NCI-H345 (cell line): ENCODE measurements around the gene ANKMY1.

Source experiments
- DNase-seq: peaks from one replicate; lab custom pipeline; 2025; lab: John Stamatoyannopoulos, UW

The ANKMY1 gene

GRCh38 chr2:240434728-240435456 is 122.9 kb downstream of the ANKMY1 start:
- peak; percentile 95 for DNase-seq

DNA sequence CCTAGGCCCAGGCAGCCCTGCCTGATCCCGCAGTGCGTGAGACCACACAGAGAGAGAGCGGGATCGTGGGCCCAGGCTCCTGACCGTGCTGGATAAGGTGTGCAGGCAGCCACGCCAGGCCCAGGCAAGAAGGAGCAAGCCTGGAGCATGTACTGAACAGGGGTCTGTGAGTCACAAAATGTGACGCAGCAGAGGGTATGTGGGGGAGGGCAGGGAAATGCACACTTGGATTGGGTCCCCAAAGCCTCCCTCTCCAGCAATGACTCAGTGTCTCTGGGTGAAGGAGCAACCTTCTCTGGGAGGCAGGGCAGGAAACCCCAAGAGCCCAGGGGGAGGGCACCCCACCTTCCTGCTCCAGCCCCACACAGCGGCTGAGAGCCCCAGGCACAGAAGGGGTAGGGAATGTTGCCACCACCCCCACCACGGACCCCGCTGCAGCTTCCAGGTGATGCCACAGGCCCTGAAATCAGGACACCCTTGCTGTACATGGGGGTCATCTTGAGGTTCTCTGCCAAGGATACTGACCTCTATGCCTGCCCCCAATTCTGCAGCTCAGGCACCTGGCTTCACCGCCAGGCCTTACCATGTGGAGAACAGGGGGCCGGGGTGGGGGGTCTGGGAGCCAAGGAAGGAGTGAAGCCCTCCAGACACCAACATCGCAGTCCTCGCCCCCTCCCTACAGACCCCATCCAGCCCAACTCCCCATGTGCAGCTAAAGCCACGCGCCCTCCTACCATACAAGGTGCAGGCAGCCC is 123.6 kb downstream of the ANKMY1 start:
- DNase-seq, result no peak

- no peak for DNase-seq
Observed at GRCh38 chr2:240432820-240433801, 124.7 kb downstream of the ANKMY1 start.

DNA sequence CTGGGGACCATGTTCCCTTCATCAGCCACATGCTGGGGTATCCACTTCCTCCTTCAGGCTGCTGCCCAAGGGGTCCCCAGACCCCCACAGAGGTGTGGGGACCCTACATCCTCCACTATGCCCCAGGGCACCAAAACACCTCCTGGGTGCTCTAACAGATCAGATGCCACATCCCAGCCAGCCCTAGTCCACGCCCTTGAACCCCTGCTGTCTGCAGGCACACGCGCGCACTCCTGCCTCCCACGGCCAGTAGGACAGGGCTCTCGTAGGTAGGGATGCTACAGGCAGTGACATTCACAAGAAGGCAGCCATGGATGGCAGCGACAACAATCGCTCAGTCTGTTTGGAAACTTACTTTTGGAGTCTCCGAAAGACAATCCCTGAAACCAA is 125.4 kb downstream of the ANKMY1 start:
- no peak for DNase-seq

GRCh38 chr2:240431661-240432424 is 125.9 kb downstream of the ANKMY1 start:
- DNase-seq, result no peak

GRCh38 chr2:240431271-240431660 is 126.5 kb downstream of the ANKMY1 start:
- DNase-seq, result no peak

GRCh38 chr2:240430595-240430994 is 127.2 kb downstream of the ANKMY1 start:
- DNase-seq, result no peak

GRCh38 chr2:240429872-240430491 is 127.8 kb downstream of the ANKMY1 start:
- no peak for DNase-seq
